Cardiac ventricle fibroblast (primary cell): Measurements from ENCODE around the gene SKIDA1. TPM values are rescaled to one million over a fixed set of nuclear protein-coding genes. Genes with fewer than 3 reads are reported as not detected.

ENCODE experiments used
- total RNA-seq: library from RNA; depleted of rRNA; stranded (reverse); fragments of >200 nt; gene quantifications from 2 replicates; pipeline ENCODE4 v1.2.3, GENCODE V29; 2015

Gene SKIDA1
- total RNA-seq: 0.56 and 2.0 TPM in 2 replicates

GRCh38 chr10:21525367-21526187 lies at the start of gene SKIDA1:
SKIDA1 (minus strand) TSS chr10:21525682; CDS start chr10:21517822, 7,860 bp downstream.

GRCh38 chr10:21533467-21534279 lies 8.2 kb upstream of the SKIDA1 start, which contains the start of gene MLLT10:
MLLT10 (plus strand) TSS chr10:21534232; CDS start chr10:21534645, 413 bp downstream.

Other genes starting within 250 kb of the SKIDA1 start
- 16.7 and 18.1 TPM in 2 replicates for gene MLLT10, start 8.6 kb upstream of the SKIDA1 start, total RNA-seq